Gastrocnemius medialis (tissue), 4 donors: ENCODE measurements around the gene RCOR1.

Source experiments
- POLR2A ChIP-seq, 2 donors: fragments of 450-650 bp; IDR thresholded peaks; one replicate each; pipeline ENCODE4 v1.6.1; 2017; ENCODE audit warnings: antibody characterized with exemption in 2 of 2, mild to moderate bottlenecking in 2 of 2, moderate library complexity in 2 of 2
- TF ChIP-seq, protein P1 (sequence below), 5 experiments: fragments of 450-650 bp in 3 of 5; fragments of 200-600 bp in 2 of 5; sonication (generic) in 2 of 5; IDR thresholded peaks in 4 of 5; conservative IDR thresholded peaks in 1 of 5; 1 replicate in 4 of 5; 2 replicates in 1 of 5; pipeline ENCODE4 v1.5.1; 2016 to 2019; ENCODE audit warnings: antibody characterized with exemption in 5 of 5, mild to moderate bottlenecking in 3 of 5, moderate library complexity in 3 of 5

GRCh38 chr14:102708494-102708893, 116.0 kb downstream of the RCOR1 start:
- TF ChIP-seq, protein P1, sequence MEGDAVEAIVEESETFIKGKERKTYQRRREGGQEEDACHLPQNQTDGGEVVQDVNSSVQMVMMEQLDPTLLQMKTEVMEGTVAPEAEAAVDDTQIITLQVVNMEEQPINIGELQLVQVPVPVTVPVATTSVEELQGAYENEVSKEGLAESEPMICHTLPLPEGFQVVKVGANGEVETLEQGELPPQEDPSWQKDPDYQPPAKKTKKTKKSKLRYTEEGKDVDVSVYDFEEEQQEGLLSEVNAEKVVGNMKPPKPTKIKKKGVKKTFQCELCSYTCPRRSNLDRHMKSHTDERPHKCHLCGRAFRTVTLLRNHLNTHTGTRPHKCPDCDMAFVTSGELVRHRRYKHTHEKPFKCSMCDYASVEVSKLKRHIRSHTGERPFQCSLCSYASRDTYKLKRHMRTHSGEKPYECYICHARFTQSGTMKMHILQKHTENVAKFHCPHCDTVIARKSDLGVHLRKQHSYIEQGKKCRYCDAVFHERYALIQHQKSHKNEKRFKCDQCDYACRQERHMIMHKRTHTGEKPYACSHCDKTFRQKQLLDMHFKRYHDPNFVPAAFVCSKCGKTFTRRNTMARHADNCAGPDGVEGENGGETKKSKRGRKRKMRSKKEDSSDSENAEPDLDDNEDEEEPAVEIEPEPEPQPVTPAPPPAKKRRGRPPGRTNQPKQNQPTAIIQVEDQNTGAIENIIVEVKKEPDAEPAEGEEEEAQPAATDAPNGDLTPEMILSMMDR (IDR thresholded peaks at IDR 0.05 in 4 of 5, conservative IDR thresholded peaks at IDR 0.05 in 1 of 5), result no peak
- no peak for TF ChIP-seq POLR2A (IDR thresholded peaks at IDR 0.05)
